Activated CD4-positive, alpha-beta T cell treated with anti-CD3 and anti-CD28 coated beads, Interleukin-2, amount 10 ng/mL, durations not matched to agents 7 days and 5 days (primary cell): ENCODE results near the gene PAIP1. TPM values are rescaled to one million over a fixed set of nuclear protein-coding genes. Genes with fewer than 3 reads are reported as not detected.
"Not testable (repeated sequence)": the region's sequence is repeated elsewhere in the genome, so short reads cannot be mapped to it uniquely, and the experiment has no call there.

Experiments
- CTCF ChIA-PET: fragments of 350-600 bp; sonication (Branson Sonifier 250); formaldehyde crosslinking; loops from one replicate; lab custom pipeline; 2021; ENCODE audit warnings: antibody characterized with exemption; lab: Charles Lee
- POLR2A ChIA-PET: fragments of 350-600 bp; sonication (Branson Sonifier 250); formaldehyde crosslinking; loops from one replicate; lab custom pipeline; 2021; ENCODE audit warnings: antibody characterized with exemption; lab: Charles Lee
- DNase-seq: peaks from one replicate; pipeline ENCODE4 v3.0.0-alpha.2; 2020
- H3K27ac Mint-ChIP-seq: one replicate; pipeline ENCODE4 v1.8.0; 2021; ENCODE audit warnings: mild to moderate bottlenecking, moderate library complexity, mixed read lengths
- H3K27me3 Mint-ChIP-seq: one replicate; pipeline ENCODE4 v1.8.0; 2021; ENCODE audit warnings: mixed read lengths
- H3K36me3 Mint-ChIP-seq: one replicate; pipeline ENCODE4 v1.8.0; 2021; ENCODE audit warnings: low read depth, mixed read lengths
- H3K4me1 Mint-ChIP-seq: one replicate; pipeline ENCODE4 v1.8.0; 2021; ENCODE audit warnings: mixed read lengths
- H3K4me3 Mint-ChIP-seq: one replicate; pipeline ENCODE4 v1.8.0; 2021; ENCODE audit warnings: mild to moderate bottlenecking, moderate library complexity, mixed read lengths
- H3K9me3 Mint-ChIP-seq: one replicate; pipeline ENCODE4 v1.8.0; 2021; ENCODE audit warnings: mixed read lengths
- total RNA-seq, 2 experiments: library from RNA; stranded (reverse); gene quantifications; one replicate each; pipeline ENCODE4 v1.2.3, GENCODE V29; 2021

Gene PAIP1
- total RNA-seq, 2 experiments from 2014 or later = 35.3 to 37.1 TPM

- Mint-ChIP-seq H3K27ac (no peak overlapping the region), H3K9me3 (no peaks in the 10 kb centered on the region), H3K4me3 (no peak overlapping the region), H3K36me3 (peaks cover 59% of the 10 kb centered on the region), H3K27me3 (no peaks in the 10 kb centered on the region), H3K4me1 (peaks cover 6% of the 10 kb centered on the region)
- POLR2A ChIA-PET = interaction anchor here (0.9 kb wide), 1 partner anchor 12 kb away, joined by 4 read pairs; no protein-coding TSS in a partner anchor
- CTCF ChIA-PET = interaction anchor here (0.6 to 1.8 kb wide), 3 partner anchors 9 to 60 kb away, joined by 3 to 4 read pairs (median 4); partner anchors contain the start of gene TMEM267
- DNase-seq = no peak
Observed at GRCh38 chr5:43543434-43543833, 13.4 kb downstream of the PAIP1 start.

- POLR2A ChIA-PET = no interaction called here
- DNase-seq = no peak
- no peaks in the 10 kb centered on the region for H3K27me3 Mint-ChIP-seq
- H3K27ac Mint-ChIP-seq = no peak overlapping the region
- H3K9me3 Mint-ChIP-seq = no peaks in the 10 kb centered on the region
- H3K4me3 Mint-ChIP-seq = no peak overlapping the region
- CTCF ChIA-PET = interaction anchor here (0.6 to 2.0 kb wide), 4 partner anchors 10 to 895 kb away, joined by 3 to 5 read pairs (median 4); partner anchors contain the start of gene TMEM267
- H3K4me1 Mint-ChIP-seq = peaks cover 6% of the 10 kb centered on the region
- peaks cover 51% of the 10 kb centered on the region for H3K36me3 Mint-ChIP-seq
Observed at GRCh38 chr5:43540746-43541145, 16.1 kb downstream of the PAIP1 start.

GRCh38 chr5:43536972-43537371 lies 19.9 kb downstream of the PAIP1 start:
- H3K27me3 Mint-ChIP-seq = no peaks in the 10 kb centered on the region

GRCh38 chr5:43533646-43534045 lies 23.2 kb downstream of the PAIP1 start:
- Mint-ChIP-seq H3K4me1 (peaks cover 27% of the 10 kb centered on the region), H3K27me3 (no peaks in the 10 kb centered on the region), H3K9me3 (no peaks in the 10 kb centered on the region), H3K27ac (peak overlapping the region; percentile 7), H3K36me3 (peaks cover 68% of the 10 kb centered on the region), H3K4me3 (no peak overlapping the region)
- DNase-seq = no peak
- ChIA-PET CTCF (interaction anchor here (1.2 kb wide), 1 partner anchor 9 kb away, joined by 3 read pairs; no protein-coding TSS in a partner anchor), POLR2A (no interaction called here)

More at GRCh38 chr5:43536972-43537371, 19.9 kb downstream of the PAIP1 start:
- H3K36me3 Mint-ChIP-seq = peaks cover 60% of the 10 kb centered on the region
- no peaks in the 10 kb centered on the region for H3K9me3 Mint-ChIP-seq
- H3K4me1 Mint-ChIP-seq = peaks cover 29% of the 10 kb centered on the region
- ChIA-PET CTCF (interaction anchor here (0.8 kb wide), 2 partner anchors 17 to 53 kb away, joined by 3 read pairs; partner anchors contain the start of gene TMEM267), POLR2A (no interaction called here)
- DNase-seq = no peak
- no peak overlapping the region for H3K4me3 Mint-ChIP-seq
- H3K27ac Mint-ChIP-seq = no peak overlapping the region

GRCh38 chr5:43530648-43531047 lies 26.2 kb downstream of the PAIP1 start:
- H3K4me3 Mint-ChIP-seq = no peak overlapping the region
- H3K27me3 Mint-ChIP-seq = no peaks in the 10 kb centered on the region
- peaks cover 25% of the 10 kb centered on the region for H3K4me1 Mint-ChIP-seq
- POLR2A ChIA-PET = no interaction called here
- CTCF ChIA-PET = interaction anchor here (1.1 to 1.6 kb wide), 2 partner anchors 10 to 16 kb away, joined by 4 to 5 read pairs; partner anchors contain the start of gene C5orf34
- H3K36me3 Mint-ChIP-seq = peaks cover 67% of the 10 kb centered on the region
- no peaks in the 10 kb centered on the region for H3K9me3 Mint-ChIP-seq
- no peak overlapping the region for H3K27ac Mint-ChIP-seq
- no peak for DNase-seq

- Mint-ChIP-seq H3K36me3 (peaks cover 43% of the 10 kb centered on the region), H3K27me3 (no peaks in the 10 kb centered on the region), H3K4me3 (no peak overlapping the region), H3K9me3 (no peaks in the 10 kb centered on the region), H3K4me1 (peaks cover 2% of the 10 kb centered on the region), H3K27ac (no peak overlapping the region)
- ChIA-PET CTCF (interaction anchor here (0.6 to 1.3 kb wide), 3 partner anchors 39 to 421 kb away, joined by 3 to 6 read pairs (median 5); partner anchors contain the start of gene TMEM267), POLR2A (no interaction called here)
- DNase-seq = no peak
Observed at GRCh38 chr5:43523662-43524072, 33.2 kb downstream of the PAIP1 start.

- Mint-ChIP-seq H3K27ac (no peak overlapping the region), H3K4me1 (peaks cover 10% of the 10 kb centered on the region), H3K9me3 (no peaks in the 10 kb centered on the region), H3K27me3 (no peaks in the 10 kb centered on the region), H3K36me3 (peaks cover 28% of the 10 kb centered on the region), H3K4me3 (no peak overlapping the region)
- ChIA-PET CTCF (interaction anchor here (0.9 to 1.2 kb wide), 2 partner anchors 8 to 16 kb away, joined by 3 to 6 read pairs; no protein-coding TSS in a partner anchor), POLR2A (no interaction called here)
- no peak for DNase-seq
Observed at GRCh38 chr5:43520615-43521014, 36.3 kb downstream of the PAIP1 start.

GRCh38 chr5:43515678-43516048 lies 41.2 kb downstream of the PAIP1 start:
- POLR2A ChIA-PET = no interaction called here
- peak overlapping the region; percentile 87 for H3K4me3 Mint-ChIP-seq

GRCh38 chr5:43514816-43515677 lies 41.8 kb downstream of the PAIP1 start, which contains the start of gene C5orf34:
Gene C5orf34, minus strand, starts transcription at chr5:43515148. Its CDS starts 5,809 bp downstream, at chr5:43509339.
- H3K9me3 Mint-ChIP-seq = no peaks in the 10 kb centered on the region
- peaks cover 19% of the 10 kb centered on the region for H3K36me3 Mint-ChIP-seq
- ChIA-PET POLR2A (interaction anchor here (0.6 to 1.0 kb wide), 3 partner anchors 11 to 31 kb away, joined by 3 to 5 read pairs (median 5); partner anchors contain the start of gene TMEM267), CTCF (interaction anchor here (0.6 to 1.5 kb wide), 4 partner anchors 10 to 31 kb away, joined by 4 to 12 read pairs (median 4); partner anchors contain the start of gene TMEM267)
- peak within 1 kb of the TSS; percentile 87 for H3K4me3 Mint-ChIP-seq
- H3K27ac Mint-ChIP-seq = peak within 1 kb of the TSS; percentile 98
- H3K4me1 Mint-ChIP-seq = peaks cover 36% of the 10 kb centered on the region
- DNase-seq = peak; percentile 96
- H3K27me3 Mint-ChIP-seq = no peaks in the 10 kb centered on the region

More at GRCh38 chr5:43515678-43516048, 41.2 kb downstream of the PAIP1 start:
- CTCF ChIA-PET = interaction anchor here (1.2 to 1.5 kb wide), 2 partner anchors 10 to 14 kb away, joined by 4 read pairs; no protein-coding TSS in a partner anchor
- no peaks in the 10 kb centered on the region for H3K27me3 Mint-ChIP-seq
- peak overlapping the region; percentile 98 for H3K27ac Mint-ChIP-seq
- H3K9me3 Mint-ChIP-seq = no peaks in the 10 kb centered on the region
- peaks cover 33% of the 10 kb centered on the region for H3K4me1 Mint-ChIP-seq
- peaks cover 18% of the 10 kb centered on the region for H3K36me3 Mint-ChIP-seq
- no peak for DNase-seq

GRCh38 chr5:43514471-43514815 lies 42.4 kb downstream of the PAIP1 start:
- peak overlapping the region; percentile 98 for H3K27ac Mint-ChIP-seq
- CTCF ChIA-PET = interaction anchor here (0.6 to 1.5 kb wide), 4 partner anchors 11 to 30 kb away, joined by 4 to 12 read pairs (median 4); partner anchors contain the start of gene TMEM267
- peaks cover 36% of the 10 kb centered on the region for H3K4me1 Mint-ChIP-seq
- no peaks in the 10 kb centered on the region for H3K9me3 Mint-ChIP-seq
- DNase-seq = no peak
- H3K27me3 Mint-ChIP-seq = no peaks in the 10 kb centered on the region
- peaks cover 19% of the 10 kb centered on the region for H3K36me3 Mint-ChIP-seq
- POLR2A ChIA-PET = interaction anchor here (1.0 kb wide), 1 partner anchor 31 kb away, joined by 5 read pairs; the partner anchor contains the start of gene TMEM267
- peak overlapping the region; percentile 87 for H3K4me3 Mint-ChIP-seq

- Mint-ChIP-seq H3K27me3 (no peaks in the 10 kb centered on the region), H3K9me3 (no peaks in the 10 kb centered on the region), H3K27ac (peak overlapping the region; percentile 98), H3K4me3 (peak overlapping the region; percentile 87), H3K36me3 (peaks cover 20% of the 10 kb centered on the region), H3K4me1 (peaks cover 36% of the 10 kb centered on the region)
- no peak for DNase-seq
- POLR2A ChIA-PET = no interaction called here
- CTCF ChIA-PET = interaction anchor here (1.1 to 1.5 kb wide), 3 partner anchors 11 to 30 kb away, joined by 4 to 12 read pairs (median 6); partner anchors contain the start of gene TMEM267
Observed at GRCh38 chr5:43514025-43514424, 42.9 kb downstream of the PAIP1 start.

GRCh38 chr5:43511062-43511461 lies 45.8 kb downstream of the PAIP1 start:
- POLR2A ChIA-PET, DNase-seq, H3K27ac Mint-ChIP-seq, H3K9me3 Mint-ChIP-seq, CTCF ChIA-PET, H3K4me3 Mint-ChIP-seq, H3K27me3 Mint-ChIP-seq: not testable (repeated sequence)
- peaks cover 31% of the 10 kb centered on the region for H3K4me1 Mint-ChIP-seq
- H3K36me3 Mint-ChIP-seq = peaks cover 22% of the 10 kb centered on the region
